ENCODE results near the gene SLC26A9.

Gene SLC26A9

GRCh38 chr1:205943245-205943644, at the start of gene SLC26A9:
Gene SLC26A9 (minus strand): TSS chr1:205943456. CDS start chr1:205935820, 7,636 bp downstream.
- DNase-seq (ENCODE audit: low spot score) = no peak

GRCh38 chr1:205992218-205992882, 49.1 kb upstream of the SLC26A9 start:
- no peak for DNase-seq (ENCODE audit: low spot score)

DNA sequence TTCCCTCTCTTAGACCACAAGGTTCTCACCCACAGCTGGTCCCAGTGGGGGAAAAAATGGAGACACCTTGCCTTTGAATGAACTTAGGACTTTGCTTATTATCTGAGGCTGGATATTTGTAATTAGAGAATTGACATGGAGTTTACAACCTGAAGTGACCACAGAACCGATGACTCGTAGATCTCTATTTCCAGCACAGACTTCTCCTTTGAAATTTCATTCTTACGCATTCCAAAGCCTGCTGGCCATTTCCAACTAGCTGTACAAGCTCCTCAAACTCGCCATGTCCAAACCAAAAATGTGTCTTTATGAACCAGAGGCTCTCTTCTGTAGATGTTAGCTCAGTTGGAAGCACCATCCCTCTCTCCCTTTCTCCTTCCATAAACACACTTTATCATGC, 48.0 kb upstream of the SLC26A9 start:
- no peak for DNase-seq (ENCODE audit: low spot score)

DNA sequence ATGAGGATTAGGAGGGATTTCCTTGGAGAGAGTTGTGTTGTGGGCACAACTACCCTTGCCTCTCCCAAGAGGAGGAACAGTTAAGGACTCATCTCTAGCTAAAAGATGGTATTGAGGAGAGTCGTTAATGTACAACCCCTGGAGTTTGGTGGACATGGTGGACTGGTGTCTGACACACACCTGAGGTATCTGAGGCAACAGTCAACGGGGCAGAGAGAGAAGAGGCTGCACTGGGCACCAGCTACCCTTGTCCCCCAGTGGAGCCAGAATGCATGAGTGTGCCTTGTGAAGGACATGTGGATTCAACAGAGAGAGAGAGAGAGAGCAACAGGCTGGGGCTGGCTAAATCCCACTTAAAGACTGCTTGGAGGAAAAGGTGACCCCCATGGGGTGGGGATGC, 47.0 kb upstream of the SLC26A9 start:
- no peak for DNase-seq (ENCODE audit: low spot score)

- DNase-seq (ENCODE audit: low spot score) = no peak
Measured at GRCh38 chr1:205989786-205990185, 46.5 kb upstream of the SLC26A9 start.

- no peak for DNase-seq (ENCODE audit: low spot score)
Measured at GRCh38 chr1:205988585-205988995, 45.3 kb upstream of the SLC26A9 start.

DNA sequence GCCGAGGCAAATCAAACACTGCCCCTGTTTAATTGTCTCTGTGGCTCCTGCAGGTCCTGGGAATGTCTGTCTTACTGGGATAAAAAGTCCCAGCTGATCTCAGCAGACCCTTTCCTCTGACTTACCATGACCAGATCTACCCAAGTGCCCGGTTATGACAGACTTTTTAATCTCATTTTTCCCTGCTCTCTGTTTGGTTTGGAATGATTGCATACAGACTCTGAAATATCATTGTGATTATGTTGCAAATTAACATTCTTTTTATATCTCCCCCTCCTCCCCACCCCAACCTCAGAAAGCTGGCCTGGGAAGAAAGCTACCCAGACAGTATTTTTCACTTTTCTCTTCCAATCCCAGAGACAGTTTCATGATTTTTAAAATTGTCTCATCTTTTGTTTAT, 43.6 kb upstream of the SLC26A9 start:
- no peak for DNase-seq (ENCODE audit: low spot score)

DNA sequence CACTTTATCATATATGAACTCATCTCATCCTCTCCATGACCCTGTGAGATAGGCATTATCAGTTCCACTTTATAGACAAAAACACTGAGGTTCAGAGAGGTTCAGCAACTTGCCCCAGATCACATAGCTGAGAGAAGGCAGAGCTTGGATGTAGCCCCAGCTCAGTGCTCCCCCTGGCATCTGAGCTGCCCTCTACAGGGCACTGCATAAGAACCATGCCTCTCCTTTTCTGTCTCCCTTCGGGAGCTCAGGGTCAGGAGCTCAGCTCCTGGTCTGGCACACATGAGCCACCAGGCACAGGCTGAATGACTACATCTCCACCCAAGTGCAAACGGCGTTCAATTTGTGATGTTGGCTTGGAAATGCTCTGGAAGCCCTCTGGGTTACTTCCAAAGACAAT, 43.0 kb upstream of the SLC26A9 start:
- DNase-seq (ENCODE audit: low spot score) = no peak

DNA sequence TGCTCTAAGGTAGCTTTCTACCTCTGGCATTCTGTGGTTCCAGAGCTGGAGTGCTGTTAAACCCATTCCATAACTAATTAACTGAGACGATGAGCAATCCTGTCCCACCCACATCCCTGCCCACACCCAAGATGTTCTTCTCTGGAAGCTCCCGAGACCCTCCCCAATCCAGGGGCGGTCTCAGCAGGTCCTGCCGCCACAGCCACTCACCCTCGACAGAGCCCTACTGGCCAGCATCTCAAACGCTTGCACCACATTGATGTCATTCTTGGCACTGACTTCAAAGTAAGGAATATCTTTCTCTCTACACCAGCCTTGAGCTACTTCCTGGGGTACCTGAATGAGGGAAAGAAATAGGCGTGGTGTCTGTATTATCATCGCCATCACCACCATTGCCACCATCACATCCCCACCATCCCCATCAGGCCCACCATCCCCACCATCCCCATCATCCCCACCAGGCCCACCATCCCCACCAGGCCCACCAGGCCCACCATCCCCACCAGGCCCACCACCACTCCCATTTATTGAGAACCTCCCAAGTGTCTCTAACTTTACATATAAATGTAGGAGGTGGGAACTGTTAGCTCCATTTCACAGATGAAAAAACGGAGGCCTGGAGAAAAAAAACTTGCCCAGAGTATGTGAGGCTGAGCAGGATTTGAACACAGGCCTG, 42.2 kb upstream of the SLC26A9 start:
- no peak for DNase-seq (ENCODE audit: low spot score)

DNA sequence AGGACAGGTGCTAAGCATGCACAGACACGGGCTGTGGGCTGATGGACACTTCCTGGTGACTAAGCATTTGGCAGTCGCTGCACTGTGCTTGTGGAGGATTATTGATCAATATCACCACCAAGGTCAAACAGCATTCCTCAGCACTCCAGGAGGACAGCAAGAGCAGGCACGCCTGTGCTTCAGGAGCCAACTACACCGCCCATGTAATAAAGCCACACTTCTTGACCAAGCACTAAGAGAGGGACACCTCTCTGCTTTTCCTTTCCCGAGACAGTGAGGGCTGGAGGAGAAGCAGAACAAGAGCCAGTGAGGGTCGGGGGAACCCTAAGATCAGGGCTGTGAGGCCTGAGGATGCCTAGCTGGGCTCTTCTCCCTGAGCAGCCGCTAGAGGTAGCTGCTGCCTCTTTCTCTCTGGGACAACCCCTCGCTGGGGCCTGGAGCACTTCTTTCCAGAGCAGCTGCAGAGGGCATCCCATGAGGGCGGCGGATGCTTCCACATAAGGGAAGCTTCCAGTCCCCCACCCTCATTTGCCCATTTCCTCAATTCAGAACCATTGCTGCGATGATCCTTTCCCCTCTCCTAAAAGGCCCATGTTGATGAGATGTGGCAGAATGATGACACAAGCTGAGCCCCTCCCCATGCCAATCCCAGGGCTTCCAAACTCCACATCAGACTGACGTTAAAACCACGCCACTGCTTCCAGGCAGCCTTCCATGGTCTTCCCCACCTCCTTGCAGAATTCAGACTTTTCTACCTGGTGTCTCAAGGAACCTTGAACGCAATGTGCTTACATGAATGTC, 40.9 kb upstream of the SLC26A9 start:
- DNase-seq (ENCODE audit: low spot score) = peak; percentile 27

- DNase-seq (ENCODE audit: low spot score) = no peak
Measured at GRCh38 chr1:205981257-205981656, 38.0 kb upstream of the SLC26A9 start.

DNA sequence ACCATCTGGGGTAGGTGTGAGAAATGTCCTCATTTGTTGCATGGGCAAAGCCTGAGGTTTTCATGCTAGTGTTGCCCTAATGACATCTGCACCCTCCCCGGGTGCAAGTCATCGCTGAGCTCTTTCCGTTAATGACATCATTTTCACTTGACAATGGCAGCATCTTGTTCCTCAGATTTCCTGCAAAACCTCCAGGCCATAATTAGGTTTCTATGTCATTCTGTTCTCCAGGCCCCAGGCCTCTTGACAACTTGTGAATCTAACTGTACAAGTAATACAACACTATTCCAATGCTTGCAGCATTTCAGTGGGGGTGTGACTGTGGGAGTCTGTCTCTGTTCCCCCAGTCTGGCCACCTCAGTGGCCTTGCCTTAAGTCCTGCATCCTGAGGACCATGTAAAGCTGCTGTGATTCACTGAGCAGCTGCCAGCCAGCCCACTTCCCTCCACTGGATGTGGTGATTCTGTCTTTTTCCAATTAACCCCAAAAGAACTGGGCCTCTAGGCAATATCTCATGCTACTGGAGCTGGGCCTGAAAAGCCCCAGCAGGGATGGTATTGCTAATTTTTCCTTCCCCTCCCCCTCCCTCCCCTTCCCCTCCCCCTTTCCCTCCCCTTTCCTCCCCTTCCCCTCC, 37.1 kb upstream of the SLC26A9 start:
- no peak for DNase-seq (ENCODE audit: low spot score)

GRCh38 chr1:205979301-205979700, 36.0 kb upstream of the SLC26A9 start:
- DNase-seq (ENCODE audit: low spot score) = no peak

- DNase-seq (ENCODE audit: low spot score) = no peak
Measured at GRCh38 chr1:205978676-205979075, 35.4 kb upstream of the SLC26A9 start.

DNA sequence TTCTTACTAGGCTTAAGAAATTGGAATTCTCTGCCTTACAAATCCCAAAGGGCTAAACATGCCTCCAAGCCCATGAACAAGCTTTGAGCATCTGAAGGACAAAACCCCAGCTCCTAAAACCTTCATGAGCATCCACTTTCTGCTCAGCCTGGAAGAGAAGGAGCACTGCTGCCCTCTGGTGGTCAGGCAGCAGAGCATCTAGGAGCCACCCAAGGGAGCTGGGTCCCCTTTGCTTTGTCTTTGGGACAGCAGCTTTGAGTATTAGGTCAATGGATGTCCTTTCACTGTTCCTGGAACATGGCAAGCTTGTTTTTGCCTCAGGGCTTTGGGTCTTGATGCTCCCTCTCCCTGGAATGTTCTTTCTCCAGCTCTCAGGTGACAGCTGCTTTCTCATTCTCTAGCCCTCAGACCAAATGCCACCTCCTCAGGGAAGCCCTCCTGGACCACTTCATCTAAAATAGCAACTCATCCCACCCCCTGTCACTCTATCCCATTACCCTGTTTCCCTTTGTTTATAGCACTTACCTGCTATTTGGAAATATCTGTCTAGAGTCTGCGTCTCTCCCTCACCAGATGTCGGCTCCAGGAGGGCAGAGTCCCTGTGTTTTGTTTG, 34.3 kb upstream of the SLC26A9 start:
- DNase-seq (ENCODE audit: low spot score) = peak; percentile 77

- DNase-seq (ENCODE audit: low spot score) = no peak
Measured at GRCh38 chr1:205976708-205977401, 33.6 kb upstream of the SLC26A9 start.

GRCh38 chr1:205976036-205976435, 32.8 kb upstream of the SLC26A9 start:
- DNase-seq (ENCODE audit: low spot score) = no peak

DNA sequence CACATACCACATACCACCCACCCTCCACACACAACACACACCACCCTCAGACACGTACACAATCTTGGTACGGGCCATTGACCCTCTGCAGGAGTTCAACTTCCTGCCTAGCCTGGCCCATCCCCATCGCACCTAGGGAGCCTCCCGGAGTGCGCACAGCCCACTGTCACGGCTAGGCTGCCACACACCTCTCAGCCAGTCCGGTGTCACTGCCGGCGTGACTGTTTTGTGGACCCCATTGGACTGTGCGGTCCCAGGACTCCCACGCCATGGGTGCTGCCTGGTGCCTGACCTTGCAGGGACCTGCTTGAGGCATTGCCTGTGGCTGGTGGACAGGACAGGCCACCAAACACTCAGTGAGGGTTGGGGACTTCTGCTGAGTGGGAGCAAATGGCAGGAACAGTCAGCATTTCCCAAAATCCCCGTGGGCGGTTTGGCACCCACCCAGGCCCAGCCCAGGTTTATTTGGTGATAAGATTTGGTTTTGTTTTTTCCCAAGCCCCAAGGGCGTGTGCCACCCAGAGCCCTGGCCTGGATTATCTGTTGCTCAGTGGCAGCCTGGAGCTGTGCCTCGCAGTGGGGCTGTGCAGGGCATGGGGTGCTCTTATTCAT, 32.2 kb upstream of the SLC26A9 start:
- DNase-seq (ENCODE audit: low spot score) = no peak

GRCh38 chr1:205974712-205975111, 31.5 kb upstream of the SLC26A9 start:
- DNase-seq (ENCODE audit: low spot score) = no peak

- DNase-seq (ENCODE audit: low spot score) = no peak
Measured at GRCh38 chr1:205973377-205974232, 30.3 kb upstream of the SLC26A9 start.
